GM12878 (cell line): ENCODE data around the gene ZNF22.

Experiments used
- CREB1 ChIP-seq: IDR thresholded peaks from 2 replicates; pipeline ENCODE4 v1.6.1; 2012; ENCODE audit warnings: low read depth, mild to moderate bottlenecking, inconsistent platforms
- CTCF ChIP-seq, 3 experiments: IDR thresholded peaks in 2 of 3; conservative IDR thresholded peaks in 1 of 3; 2 replicates each; pipeline ENCODE4 v1.5.1; 2011; ENCODE audit warnings: low read depth in 3 of 3, low read length in 3 of 3, mild to moderate bottlenecking in 3 of 3, control low read depth in 2 of 3, moderate library complexity in 2 of 3, inconsistent platforms in 1 of 3, mixed read lengths in 1 of 3; ENCODE audit not compliant: control insufficient read depth in 2 of 3, insufficient read depth in 1 of 3; ENCODE audit errors: extremely low read depth in 1 of 3
- NR2F1 ChIP-seq: fragments of 450-650 bp; conservative IDR thresholded peaks from 2 replicates; pipeline ENCODE4 v1.6.1; 2017; ENCODE audit warnings: mild to moderate bottlenecking
- POLR2A ChIP-seq: IDR thresholded peaks from 2 replicates; pipeline ENCODE4 v1.6.1; 2011; ENCODE audit warnings: low read depth, mild to moderate bottlenecking, low read length
- SP1 ChIP-seq: IDR thresholded peaks from one replicate; pipeline ENCODE4 v1.6.1; 2011; ENCODE audit warnings: low read depth, low read length
- TARDBP ChIP-seq: IDR thresholded peaks from 2 replicates; pipeline ENCODE4 v1.6.1; 2016; ENCODE audit warnings: borderline replicate concordance

- TF ChIP-seq CTCF (IDR thresholded peaks at IDR 0.05 in 2 of 3, conservative IDR thresholded peaks at IDR 0.05 in 1 of 3; ENCODE audit: control insufficient read depth in 2 of 3, extremely low read depth in 1 of 3, insufficient read depth in 1 of 3, low read depth in 3 of 3, low read length in 3 of 3), result no peak
- TF ChIP-seq NR2F1, result peak; percentile 70
- no peak for TF ChIP-seq CREB1
- TF ChIP-seq TARDBP, result no peak
- no peak for TF ChIP-seq SP1
- TF ChIP-seq POLR2A, result no peak
Observed at GRCh38 chr10:44968500-44969400, 32.0 kb upstream of the ZNF22 start.
